ENCODE measurements around the gene TRIM9.
"Not testable (repeated sequence)": the region's sequence is repeated elsewhere in the genome, so short reads cannot be mapped to it uniquely, and the experiment has no call there.

TRIM9 gene

DNA sequence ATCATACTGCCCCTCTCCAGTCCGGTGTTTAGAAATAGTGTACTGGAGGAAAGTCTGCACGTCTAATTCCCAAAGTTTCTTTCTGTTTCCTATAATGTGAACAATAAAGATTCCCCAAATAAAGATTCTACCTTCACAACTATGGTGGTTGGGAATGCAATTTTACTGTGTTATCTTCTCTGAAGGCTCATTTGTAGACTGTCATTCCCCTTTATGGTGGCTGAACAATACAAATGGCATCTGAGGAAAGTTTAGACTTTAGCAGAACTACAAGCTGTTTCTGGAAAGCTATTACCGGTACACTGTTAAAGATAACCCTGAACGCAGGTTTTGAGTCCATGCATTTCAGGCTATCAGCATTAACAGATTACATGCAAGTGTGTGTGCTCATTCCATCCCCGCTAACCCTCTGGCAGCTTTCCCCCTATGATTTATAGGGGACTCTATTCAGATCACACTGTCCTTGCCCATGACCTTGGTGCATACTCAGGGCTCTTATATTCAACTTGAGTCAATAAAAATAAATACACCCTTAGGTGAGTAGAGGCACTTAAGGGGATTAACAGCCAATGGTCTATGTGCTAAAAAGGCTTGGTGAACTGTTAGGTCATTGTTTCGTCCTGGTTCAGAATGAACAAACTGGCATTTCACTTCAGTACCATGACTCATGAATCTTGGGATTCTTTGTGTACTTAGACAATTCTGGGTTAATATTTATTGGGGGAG, 89.9 kb downstream of the TRIM9 start:
- no peak for DNase-seq (ENCODE audit: low read depth in 3 of 3)

DNA sequence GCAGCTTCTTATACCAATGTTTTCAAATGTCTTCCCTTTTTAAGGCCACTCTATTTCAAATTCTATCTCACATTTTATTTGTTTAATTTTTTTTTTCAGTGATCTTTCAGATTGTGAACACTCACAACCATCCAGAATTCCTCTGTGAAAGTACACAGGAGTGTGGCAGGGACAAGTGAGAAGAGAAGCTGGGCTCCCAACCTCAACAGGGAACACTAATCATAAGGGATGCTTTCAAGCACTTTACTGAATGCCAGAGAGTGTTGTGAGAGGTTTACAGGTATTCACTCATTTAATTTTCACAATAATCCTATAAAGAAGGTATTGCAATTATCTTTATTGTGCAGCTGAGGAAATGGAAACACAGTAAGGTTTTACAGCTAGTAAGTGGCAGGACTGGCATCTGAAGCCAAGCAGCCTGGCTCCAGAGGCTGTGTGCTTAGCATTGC, 90.5 kb downstream of the TRIM9 start:
- DNase-seq (ENCODE audit: low read depth in 3 of 3), result no peak

DNA sequence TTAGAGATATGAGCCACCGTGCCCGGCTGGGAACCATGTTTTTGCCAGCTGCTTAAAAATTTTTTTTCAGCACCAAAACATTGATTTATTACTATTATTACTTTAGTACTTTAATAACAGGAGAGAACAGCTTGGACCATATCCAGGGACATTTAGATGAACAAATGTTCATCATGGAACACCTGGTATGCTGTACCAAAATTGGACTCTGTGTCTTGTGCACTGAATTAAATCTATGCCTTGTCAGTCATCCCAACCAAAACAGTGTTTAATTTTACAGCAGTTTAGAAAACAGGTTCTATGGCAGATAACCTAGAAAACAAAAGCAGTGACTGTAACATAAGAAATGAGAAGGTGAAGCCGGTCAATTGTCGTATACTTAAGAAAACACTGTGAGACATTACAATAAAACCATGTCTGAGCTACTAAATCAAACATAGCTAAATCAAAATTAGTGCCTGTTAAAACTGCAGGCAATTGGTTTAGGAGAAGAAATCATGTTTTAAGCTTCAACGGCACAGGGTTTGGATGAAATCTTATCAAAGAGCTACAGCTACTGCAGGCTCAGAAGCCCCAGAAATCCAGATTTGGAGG, 92.4 kb downstream of the TRIM9 start:
- DNase-seq (ENCODE audit: low read depth in 3 of 3), result no peak

DNA sequence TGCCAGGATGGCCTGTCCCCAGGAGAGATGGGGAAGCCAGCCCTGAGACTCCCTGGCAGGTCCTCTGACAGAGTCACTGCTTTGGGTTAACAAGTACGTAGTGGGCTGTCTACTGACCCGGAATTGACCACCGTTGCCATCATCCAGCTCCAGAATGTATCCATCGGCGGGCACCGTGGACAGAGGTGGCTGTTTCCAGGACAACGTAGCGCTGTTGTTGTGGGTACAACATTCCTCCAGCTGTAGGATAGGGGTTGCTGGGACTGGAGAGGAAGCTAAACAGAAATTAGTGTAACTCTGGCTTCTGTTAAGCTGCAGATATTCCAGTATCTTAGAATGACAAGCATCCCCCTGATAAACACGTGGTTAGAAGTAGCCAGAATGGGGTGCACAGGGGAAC, 94.3 kb downstream of the TRIM9 start:
- DNase-seq (ENCODE audit: low read depth in 3 of 3), result no peak

DNA sequence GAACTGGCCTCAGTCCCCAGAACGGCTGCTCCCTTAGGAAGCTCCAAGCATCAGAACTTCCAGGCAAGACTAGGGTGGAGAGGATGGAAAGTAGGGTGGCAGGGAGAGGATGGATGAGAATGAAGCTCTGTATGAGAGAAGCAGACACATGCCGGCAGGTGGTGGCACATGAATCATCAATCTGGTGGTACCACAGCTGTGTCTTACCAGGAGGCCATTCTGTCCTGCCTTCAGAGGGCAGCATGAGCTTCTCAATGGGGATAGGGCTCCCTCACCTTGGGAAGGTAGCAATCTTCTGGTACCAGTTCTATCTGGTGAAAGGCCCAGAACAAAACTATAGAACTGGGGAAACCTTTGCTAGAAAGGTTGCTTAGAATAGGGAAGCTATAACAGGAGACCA, 95.2 kb downstream of the TRIM9 start:
- no peak for DNase-seq (ENCODE audit: low read depth in 3 of 3)

DNA sequence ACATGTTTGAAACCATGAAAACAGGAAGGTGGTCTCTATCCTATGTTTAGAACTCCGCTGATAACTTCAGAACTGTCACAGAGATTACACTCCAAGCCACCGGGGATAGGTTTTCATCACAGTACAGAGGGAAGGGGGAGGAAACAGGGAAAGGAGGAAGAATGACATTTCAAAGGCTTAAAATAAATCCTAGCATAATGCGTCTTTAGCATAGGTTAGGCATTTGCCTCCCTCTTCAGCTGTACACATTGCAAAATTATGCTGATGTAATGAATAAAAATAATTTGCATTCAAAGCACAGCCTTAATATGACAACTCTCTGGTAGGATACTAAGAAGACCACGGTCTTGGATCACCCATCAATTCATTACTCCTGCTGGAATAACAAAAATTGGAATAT, 96.3 kb downstream of the TRIM9 start:
- no peak for DNase-seq (ENCODE audit: low read depth in 3 of 3)

DNA sequence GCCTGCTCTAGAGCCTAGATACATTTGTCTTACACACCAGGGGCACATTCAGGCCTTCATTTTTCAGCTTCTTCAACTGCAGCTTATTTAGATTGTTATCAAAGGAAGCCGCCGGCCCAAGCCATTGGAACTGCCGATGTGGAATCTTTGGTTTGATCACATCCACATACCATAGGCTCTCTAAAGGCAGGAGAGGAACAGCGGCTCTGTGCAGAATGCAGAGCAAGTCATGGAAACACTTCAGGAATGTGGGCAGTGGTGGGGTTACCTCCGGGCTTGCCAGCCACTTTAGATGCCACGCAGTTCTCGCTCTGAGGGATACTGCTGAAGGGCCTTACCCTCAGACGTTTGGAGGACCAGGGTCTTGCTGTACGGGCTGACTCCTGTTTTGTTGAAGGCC, 97.2 kb downstream of the TRIM9 start:
- DNase-seq (ENCODE audit: low read depth in 3 of 3), result no peak

DNA sequence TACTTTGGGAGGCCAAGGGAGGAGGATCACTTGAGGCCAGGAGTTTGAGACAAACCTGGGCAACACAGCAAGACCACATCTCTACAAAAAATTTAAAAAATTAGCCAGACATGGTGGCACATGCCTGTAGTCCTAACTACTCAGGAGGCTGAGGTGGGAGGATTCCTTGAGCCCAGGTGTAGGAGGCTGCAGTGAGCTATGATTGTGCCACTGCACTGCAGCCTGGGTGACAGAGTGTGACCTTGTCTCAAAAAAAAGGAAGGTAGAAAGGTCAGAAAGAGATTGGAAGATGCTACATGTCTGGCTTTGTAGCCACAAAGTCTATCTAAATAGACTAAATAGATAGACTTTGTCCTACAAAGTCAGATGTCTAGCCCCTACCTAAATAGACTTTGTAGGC, 100.7 kb downstream of the TRIM9 start:
- DNase-seq (ENCODE audit: low read depth in 3 of 3), result not testable (repeated sequence)

DNA sequence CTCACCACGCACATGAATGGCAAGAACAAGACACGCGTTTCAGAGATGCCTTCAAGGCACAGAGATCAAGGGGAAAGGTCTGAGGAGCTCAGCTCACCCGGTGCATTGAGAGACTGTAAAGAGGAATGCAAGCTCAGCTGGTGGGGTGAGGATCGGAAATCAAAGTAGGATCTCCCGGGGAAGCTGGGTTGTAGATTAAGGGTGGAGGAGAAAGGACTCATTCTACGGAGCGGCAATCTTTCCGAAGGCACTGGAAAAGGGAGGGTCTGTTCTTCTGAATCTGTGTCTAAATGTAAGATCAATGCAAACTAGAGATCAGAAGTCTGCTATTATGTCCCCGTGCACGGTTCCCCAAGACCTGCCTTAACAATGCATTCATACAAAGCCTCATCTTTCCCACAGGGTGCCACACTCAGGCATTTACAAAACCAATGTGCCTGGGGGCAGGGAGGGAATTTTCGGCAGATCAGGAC, 109.0 kb downstream of the TRIM9 start:
- DNase-seq (ENCODE audit: low read depth in 3 of 3), result no peak

DNA sequence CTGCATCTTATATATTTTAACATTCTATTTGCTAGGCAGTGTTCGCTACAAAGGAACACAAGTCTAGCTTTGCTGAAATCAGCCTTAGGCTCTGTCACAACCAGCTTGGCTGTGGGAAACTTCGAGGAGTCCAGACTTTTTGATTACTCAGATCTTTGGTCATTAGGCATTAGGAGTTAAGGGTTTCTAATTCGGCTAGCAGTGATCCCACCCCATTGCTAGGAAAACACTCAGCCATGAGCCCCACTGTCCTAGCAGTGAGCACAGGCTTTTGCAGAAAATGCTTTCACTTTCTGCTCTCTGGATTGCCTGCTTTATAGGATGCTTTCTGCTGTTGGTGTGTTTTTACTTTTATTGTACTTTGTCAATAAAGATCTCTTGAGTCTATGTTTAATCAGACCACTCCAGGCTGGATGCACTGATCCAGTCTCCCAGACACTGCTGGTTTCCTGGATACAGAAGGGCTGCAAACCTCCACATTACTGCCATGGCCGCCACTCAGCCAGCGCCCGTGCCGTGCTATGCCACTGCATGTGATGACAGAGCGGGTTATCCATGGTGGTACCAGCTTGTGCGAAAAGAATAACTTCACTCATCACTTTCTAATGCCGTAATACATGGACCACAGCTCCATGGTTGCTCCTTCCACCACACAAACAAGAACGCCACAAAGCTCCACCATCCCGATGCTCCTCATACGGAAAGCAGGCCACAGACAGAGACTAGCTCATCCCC, 109.6 kb downstream of the TRIM9 start:
- no peak for DNase-seq (ENCODE audit: low read depth in 3 of 3)

DNA sequence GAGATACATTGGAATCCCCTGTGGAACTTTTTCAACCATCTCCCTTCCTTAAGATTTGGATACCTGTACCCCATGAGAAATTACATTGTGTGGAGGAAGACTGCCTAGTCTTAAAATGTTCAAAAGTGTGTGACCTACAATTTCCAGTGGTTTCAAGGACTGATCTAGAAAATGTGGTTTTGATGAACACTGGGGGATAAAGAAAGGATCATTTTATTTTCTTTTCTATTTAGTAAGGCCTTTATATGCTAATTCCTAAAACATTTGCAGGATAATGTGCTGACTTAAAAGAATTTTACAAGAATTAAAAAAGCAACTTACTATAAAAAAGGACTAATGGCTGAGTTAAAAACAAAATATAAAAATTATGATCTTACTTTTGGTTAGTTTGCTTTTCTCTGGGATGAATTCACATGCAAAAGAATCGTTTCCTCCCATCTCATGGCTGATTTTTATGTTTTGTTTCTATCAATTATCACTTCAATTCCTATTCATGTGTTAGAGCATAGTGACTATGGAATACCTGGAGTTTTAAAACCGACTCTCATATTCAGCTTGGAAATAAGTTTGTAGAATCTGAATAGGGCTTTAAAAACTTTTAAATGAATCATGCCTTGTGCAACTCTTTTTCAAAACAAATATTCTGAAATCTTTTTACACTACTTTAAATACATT, 110.7 kb downstream of the TRIM9 start:
- no peak for DNase-seq (ENCODE audit: low read depth in 3 of 3)

DNA sequence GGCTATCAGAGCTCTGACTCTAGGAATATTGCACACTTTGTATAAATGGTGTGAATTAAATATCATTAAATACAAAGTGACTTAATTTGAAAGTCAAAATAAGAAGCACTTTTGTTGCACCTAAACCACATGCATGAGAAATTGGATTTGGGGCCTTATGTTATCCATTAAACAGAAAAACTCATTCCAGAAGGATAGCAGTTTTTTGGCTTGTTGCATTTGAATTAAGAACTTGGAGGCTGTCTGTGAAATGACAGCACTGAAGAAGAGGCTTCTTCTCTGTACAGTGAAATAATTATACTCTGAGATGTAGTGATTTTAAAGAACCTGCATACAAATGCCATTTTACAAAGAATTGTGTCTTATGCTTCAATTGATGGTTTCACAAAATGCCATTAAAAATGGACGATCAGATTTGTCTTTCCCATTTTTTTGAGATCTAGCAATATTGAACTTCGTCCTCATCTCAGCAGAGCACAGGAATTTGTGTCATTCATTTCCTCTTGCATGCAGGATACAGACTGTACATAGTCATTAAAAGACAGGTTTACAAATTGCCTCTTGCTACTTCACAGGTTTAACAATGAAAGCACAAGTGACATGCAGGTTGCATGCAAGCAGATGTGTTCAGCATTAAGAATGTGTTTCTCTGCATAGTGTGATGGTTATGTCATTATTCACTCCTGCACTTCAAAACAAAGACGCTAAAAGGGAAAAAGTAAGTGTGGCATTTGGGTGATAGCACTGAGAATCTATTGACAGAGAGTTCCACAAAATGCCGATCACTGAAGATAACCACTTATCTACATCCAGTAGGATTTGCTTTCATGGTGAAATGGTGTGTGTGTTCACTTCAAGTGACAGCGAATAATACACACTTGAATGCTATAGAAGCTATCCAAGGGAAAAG, 114.7 kb downstream of the TRIM9 start:
- no peak for DNase-seq (ENCODE audit: low read depth in 3 of 3)

DNA sequence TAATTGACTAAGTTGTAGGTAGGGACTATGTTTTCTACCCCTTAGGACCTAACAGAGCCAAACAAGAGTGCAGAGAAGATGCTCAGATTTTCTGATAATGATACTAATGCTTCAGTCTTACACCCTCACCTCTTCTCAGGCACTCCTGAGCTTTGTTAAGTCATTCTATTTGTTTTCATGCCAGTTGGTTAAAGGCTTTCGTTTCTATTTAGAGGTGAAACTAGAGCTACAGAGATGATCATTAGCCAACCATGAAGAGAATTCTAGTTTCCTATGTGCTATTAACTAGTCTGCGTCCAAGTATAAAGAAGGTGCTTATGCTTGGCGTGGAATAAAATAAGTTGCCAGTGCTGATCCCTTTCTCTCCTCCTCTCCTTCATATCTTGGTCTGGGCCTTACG, 116.0 kb downstream of the TRIM9 start:
- no peak for DNase-seq (ENCODE audit: low read depth in 3 of 3)

DNA sequence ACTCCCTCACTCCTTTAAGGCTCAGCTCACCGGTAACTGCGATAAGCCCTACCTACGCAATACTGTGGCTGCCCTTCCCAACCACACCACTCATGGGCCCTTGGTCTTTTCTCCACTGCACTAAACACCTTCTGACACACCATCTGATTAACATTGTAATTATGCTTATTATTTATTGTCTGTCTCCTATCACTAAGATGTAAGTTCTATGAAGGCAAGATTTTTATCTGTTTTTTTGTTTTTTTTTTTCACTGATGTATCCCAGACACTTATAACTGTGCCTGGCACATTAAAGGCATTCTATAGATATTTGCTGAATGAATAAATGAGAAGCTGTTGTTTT, 116.4 kb downstream of the TRIM9 start:
- DNase-seq (ENCODE audit: low read depth in 3 of 3), result no peak

DNA sequence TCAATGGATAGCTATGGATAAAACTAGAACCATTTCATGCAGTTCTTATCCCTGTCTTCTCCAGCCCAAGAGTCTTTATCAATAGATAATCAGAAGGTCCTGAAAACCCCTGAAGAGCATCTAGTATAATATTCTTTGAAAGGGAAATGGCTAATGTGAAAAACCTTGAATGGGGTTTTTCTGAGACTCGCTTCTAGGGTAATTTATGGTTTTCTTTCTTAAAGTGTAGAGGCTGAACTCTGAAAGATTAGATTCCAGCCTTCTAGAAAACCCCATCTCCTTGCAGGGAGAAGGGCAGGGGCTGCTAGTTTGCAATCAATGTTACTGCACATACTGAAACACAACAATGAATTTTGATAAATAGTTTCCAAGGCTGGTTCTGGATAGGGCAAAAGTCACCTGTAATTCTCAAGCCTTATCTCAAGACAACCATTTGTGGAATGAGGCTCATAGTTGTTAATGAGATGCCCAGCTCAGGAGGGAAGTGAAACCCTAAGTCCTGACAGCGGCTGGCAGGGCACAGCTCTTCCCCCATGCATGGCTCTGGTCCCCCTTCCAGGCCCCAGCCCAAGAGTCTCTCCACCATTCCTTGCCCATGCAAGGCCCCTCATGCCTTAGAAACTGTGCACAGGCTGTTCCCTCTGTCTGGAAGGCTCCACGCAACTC, 116.9 kb downstream of the TRIM9 start:
- no peak for DNase-seq (ENCODE audit: low read depth in 3 of 3)

DNA sequence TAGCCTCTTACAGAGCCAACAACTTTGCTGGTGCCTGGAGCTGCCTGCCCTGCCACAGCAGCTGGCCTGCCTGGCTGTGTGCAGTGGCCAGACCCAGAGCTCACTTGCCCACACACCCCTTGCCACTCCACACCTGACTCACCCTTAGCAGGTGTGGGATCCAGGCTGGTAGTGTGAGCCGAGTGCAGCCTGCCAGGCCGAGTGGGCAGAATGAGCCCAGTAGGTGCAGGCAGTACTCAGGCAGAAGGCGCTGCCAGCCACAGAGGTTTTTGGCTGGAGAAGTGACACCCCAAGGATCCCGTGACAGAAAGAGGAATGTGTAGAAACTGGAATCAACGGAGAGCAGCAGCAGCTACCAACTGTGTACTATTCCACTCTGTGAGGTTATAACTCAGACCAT, 120.8 kb downstream of the TRIM9 start:
- DNase-seq (ENCODE audit: low read depth in 3 of 3), result no peak

DNA sequence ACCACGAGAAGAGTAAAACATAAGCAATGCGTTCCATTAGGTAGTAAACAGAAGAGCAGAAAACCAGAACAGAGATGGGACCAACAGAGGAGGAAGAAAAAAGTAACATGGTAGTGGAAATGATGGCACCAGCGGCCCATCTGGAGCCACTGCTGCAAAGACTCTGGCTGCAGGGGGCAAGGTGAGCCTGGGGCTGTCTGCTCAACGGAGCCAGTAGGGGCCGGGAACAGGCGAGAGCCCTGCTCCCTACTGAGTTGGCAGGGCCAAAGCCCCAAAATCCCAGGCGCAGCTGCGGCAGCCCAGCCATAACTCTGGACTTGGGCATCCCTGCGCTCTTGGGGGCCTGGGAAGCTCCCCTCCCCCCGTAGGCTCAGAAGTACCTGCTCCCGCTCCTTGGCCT, 122.2 kb downstream of the TRIM9 start:
- DNase-seq (ENCODE audit: low read depth in 3 of 3), result no peak

DNA sequence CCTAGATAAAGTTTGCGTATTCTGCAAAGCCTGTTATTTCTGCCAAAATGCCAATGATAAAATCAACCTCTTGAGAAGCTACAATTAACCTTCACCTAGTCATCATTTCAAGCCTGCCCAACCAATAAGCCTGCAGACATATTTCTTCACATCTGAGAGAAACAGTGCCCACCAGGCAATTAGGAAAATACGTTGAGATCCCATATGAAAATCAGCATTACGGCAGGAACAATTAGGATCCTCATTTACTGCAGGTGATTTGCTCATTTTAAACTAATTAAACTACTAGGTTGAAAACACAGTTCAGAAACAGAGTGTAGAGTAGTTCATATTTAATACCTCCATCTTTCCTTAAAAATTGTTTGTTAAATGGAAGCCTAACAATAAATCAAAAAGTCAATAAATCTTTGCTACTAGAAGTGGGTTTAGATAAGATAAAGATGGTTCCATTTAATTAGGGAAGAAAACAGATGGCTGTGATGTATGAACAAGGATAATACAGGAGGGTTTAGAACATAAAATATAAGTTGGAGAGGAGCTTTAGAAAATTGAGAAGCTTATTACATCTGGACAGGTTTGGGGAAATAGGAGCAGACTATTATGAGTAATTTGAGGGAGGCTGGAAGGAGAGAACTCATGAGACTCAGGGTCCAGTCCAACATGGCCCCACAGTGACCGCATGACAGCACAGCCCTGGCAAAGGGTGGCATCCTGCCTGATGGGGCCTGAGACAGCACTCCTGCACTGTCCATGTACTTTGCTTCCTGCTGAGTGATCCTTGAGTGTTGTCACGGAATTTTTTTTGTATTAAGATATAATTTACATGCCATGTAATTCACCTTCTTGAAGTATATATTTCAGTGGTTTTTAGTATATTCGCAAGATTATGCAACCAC, 123.8 kb downstream of the TRIM9 start:
- no peak for DNase-seq (ENCODE audit: low read depth in 3 of 3)

DNA sequence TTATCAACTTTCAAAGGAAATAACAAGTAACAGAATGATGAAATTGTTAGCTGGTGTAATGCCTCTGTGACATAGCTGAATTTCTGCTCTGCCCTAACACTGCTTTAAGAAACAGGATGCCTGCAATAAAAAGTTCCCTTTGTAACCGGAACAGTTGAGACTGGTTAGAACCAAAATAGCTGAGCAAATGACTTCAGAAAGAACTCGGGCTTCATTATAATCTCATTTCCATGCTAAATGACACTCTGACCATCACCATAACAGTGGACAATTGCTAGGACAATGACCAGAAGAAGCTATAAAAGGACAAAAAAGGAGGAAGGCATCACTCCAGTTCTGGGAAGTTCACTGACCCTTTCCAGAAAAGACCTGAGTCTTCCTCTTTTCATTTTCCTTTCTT, 127.1 kb downstream of the TRIM9 start:
- no peak for DNase-seq (ENCODE audit: low read depth in 3 of 3)

DNA sequence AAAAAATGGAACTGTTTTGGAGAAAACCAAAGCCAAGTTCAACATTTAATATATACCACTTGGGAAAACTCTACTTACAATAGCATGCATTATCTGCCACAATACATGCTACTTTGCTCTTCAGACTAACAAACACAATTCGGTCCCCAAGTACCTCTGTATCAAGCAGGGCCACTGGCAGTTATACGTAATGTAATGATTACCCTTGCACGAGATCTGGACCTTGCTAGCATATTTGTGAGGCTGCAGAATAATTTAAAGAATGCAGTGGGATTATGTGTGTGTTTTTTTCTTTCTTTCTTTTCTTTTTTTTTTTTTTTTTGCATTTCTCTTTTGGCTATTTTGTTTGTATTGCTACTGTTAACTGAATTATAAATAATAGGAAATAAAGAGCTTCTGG, 127.8 kb downstream of the TRIM9 start:
- DNase-seq (ENCODE audit: low read depth in 3 of 3), result no peak
